Activated naive CD4-positive, alpha-beta T cell (primary cell): ENCODE results near the gene PPFIA2.
"Not testable (repeated sequence)": the region's sequence is repeated elsewhere in the genome, so short reads cannot be mapped to it uniquely, and the experiment has no call there.

Experiments
- DNase-seq, 4 experiments: peaks; one replicate each; lab custom pipeline; 2025; lab: John Stamatoyannopoulos, UW

The PPFIA2 gene

GRCh38 chr12:81261508-81262207, 497.5 kb downstream of the PPFIA2 start:
- DNase-seq: no peak

DNA sequence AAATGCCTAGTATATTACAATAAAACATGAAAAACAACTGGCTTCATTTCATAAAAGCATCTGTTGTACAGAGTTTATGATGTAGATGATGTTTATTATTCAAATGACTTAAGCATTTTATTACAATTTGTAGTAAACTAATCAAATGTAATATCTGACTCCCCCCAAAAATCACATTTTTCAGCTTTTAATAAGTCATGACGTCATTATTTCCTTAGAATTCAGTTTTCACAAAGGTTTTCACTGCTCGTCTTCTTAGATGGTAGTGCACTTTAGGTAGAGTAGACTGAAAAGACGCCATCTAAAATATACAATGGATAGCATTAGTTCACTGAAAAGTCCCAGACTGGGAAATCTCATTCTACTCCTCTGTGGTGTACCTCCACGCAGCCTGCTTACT, 499.8 kb downstream of the PPFIA2 start:
- no peak for DNase-seq

- no peak for DNase-seq
Measured at GRCh38 chr12:81257947-81258551, 501.1 kb downstream of the PPFIA2 start.

- no peak for DNase-seq
Measured at GRCh38 chr12:81255947-81256346, 503.2 kb downstream of the PPFIA2 start.

DNA sequence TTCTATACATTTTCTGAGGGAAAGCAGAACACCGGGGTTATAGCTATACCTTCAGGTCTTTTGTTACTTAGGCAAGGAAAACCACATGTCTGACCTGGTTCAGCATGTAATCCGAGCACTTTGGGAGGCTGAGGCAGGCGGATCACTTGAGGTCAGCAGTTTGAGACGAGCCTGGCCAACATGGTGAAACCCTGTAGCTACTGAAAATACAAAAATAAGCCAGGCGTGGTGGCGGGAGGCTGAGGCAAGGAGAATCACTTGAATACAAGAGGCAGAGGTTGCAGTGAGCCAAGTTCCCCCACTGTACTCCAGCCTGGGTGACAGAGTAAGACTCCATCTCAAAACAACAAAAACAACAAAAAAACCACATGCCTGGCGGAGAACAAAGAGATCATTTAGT, 503.7 kb downstream of the PPFIA2 start:
- no peak for DNase-seq

DNA sequence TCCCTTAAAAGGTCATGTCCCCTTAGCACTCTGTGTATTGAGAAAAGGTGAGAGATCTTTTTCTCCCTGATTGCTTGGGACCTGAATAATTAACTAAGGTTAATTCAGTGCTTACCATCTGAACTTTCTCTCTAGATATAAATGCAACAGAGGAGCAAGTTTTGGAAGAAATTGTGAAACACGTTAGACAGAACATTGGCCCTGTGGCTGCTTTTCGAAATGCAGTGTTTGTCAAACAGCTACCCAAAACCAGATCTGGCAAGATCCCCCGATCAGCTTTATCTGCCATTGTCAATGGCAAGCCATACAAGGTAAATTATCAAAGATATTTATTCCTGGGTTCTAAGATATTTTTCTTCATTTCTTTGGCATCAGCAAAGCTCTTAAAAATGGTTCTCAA, 505.8 kb downstream of the PPFIA2 start:
- DNase-seq: no peak

DNA sequence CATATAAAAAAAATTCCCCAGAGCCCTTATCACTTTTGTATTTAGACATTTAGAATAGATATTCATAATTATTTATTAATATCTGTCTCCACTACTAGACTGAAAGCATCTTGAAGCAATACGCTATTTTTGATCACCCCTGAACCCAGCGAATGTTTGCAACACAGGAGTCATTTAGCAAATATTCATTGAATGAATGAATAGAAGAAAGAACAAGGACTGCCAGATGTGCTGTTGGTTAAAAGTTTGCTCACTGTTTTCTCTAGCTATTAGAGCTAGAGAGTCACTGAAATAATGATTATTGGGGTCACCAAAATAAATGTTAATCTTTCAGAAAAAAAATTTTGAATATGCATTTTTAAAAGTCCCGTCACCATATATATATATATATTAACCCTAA, 506.9 kb downstream of the PPFIA2 start:
- DNase-seq: no peak

GRCh38 chr12:81249976-81250375, 509.2 kb downstream of the PPFIA2 start:
- DNase-seq: no peak

DNA sequence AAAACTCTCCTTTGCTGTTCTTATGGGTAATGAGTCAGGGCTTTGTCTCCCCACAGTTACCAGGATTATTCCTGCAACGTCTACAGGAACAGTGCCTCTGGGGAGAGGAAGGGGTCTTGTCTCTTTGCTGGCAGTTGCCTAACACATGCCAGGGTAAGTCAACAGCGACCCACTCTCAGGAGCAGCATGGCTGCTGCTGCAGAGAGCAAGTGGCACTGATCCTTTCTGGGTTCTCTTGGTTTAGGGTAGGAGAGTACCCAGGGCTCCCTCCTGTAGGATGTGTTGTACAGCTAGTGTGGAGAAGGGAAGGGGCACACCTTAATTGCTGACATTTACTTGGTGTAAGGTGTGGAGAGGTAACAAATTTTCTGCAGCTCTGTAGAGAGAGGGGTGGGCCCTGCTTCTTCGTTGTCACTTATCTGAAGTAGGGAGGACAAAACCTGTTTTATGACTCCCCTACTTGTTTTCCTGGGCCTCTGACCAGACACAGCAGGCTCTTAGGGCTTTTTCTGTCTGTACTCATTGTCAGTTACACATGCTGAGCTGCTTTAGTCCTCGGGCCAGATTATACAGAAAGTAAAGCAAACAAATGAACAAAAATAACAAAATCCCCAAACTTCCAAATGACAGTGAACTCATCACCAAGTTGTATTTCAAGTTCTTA, 513.1 kb downstream of the PPFIA2 start:
- no peak for DNase-seq

DNA sequence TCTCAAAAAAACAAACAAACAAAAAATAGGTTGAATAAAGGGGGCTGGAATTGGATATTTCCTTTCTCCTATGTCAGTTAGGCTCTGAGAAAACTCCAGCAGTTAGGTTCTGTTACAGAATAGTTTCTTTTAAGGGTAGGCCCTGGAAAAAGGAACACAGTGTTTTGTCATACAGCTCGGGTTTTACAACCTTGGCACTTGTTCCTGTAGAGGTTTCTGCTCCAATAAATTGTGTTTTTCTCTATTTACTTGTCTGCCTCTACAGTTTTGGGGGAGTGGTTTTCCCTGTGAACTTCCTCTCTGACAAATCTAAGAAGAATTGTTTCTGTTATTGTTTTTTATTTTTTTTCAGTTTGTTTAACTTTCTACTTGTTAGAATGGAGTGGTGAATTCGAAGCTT, 513.7 kb downstream of the PPFIA2 start:
- DNase-seq: no peak

DNA sequence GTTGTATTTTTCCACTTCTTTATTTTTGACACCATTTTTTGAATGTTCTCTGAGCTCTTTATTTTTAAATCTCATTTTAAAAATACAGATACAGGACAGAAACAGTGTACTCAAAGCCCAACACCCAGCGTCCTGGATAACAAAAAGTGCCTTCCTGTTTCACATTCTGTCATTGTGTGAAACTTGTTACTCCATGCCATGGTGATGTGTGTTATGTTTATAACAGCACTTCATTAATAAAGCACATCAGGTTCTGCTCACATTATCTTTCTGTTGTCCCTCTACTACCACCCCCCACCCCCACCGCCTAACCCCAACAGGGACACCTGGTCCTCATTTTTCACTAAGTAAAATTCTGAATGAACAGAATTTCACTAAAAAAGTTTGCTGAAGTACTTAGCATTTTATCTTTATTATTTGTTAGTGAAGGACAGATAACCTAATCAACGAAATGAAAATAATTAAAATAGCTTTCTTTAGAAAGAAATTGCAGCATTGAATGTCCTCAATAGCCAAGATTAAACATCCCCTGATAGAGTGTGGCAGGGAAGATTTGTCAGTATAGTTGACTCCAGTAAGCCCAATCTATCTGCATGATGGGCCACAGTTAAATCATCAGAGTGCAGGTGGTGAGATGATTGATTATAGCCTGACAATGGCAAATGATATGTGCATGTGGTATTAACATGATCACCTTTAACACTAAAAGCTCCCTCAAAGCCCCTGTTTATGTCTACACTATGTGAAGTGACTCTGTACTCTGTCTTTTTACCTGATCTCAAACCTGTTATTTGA, 527.4 kb downstream of the PPFIA2 start:
- no peak for DNase-seq

GRCh38 chr12:81229759-81230158, 529.4 kb downstream of the PPFIA2 start:
- no peak for DNase-seq

DNA sequence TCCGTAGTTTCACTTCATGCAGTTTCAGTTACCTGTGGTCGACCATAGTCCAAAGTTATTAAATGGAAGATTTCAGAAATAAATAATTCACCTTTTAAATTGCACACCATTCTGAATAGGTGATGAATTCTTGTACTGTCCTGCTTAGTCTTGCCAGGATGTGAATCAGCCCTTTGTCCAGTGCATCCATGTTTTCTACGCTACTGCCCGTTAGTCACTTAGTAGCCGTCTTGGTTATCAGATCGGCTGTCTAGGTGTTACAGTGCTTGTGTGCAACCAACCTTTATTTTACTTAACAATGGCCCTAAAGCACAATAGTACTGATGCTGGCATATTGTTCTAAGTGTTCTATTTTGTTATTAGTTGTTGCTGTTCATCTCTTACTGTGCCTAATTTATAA, 534.5 kb downstream of the PPFIA2 start:
- no peak for DNase-seq

DNA sequence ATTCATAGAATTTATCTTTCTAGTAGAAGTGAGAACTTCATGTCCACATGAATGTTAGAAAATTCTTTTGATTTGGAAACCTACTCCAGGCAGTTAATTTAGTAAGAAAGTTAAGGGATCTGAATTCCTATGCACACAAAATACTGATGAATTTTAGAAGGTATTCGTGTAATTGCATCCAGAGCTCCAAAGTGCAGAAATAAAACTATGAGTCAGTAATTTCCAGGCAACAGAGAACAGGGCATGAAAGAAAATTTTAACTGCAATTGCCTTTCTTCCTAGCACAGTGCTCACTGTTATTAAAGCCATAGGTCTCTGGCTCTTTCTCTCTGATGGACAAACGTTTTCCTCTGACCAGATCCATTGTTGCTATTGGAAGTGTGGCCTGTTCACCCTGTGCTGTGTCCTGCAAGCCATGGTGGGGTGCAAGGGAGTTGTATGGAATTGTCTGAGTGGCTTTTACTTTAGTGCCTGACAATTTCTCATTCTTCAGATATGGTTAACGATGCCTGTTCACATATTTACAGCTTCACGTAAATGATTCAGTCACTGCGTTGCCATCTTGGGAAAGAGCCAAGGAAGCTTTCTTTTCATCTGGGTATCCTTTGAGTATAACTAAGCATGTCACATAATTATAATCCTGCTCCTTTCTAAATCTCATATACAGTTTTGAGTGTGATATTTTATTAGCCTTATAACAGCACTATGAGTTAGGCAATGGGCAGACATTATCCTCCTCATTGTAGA, 536.1 kb downstream of the PPFIA2 start:
- no peak for DNase-seq

- no peak for DNase-seq
Measured at GRCh38 chr12:81221681-81222080, 537.5 kb downstream of the PPFIA2 start.

GRCh38 chr12:81216739-81217138, 542.4 kb downstream of the PPFIA2 start:
- no peak for DNase-seq

GRCh38 chr12:81212996-81213696, 546.0 kb downstream of the PPFIA2 start:
- DNase-seq: no peak

DNA sequence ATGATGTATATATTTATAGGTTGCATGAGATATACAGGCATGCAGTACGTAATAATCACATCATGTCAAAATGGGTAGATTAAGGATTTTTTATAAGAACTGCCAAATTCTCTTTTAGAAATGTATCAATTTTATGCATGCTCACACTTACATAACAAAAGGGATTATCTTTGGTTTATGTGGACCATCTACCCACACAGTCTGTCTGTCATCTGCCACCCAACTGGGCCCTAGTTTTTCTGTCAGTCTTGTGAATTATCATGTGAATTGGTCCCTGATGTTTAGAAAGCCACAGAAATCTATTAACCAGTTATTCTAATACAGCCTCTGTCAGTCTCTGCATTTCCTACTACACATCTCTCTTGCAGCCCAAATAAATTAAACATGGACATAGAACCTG, 547.8 kb downstream of the PPFIA2 start:
- no peak for DNase-seq

DNA sequence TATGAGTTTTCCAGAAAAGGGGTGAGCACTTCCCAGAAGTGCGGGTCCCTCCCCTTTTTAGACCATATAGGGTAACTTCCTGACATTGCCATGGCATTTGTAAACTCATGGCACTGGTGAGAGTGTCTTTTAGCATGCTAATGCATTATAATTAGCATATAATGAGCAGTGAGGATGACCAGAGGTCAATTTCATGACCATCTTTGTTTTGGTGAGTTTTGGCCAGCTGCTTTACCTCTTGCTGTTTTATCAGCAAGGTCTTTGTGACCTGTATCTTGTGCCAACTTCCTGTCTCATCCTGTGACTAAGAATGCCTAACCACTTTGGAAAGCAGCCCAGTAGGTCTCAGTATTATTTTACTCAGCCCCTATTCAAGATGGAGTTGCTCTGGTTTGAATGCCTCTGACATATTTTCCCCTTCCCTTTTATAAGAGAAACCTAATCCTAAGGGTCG, 549.4 kb downstream of the PPFIA2 start:
- DNase-seq: not testable (repeated sequence)

GRCh38 chr12:81209012-81209411, 550.1 kb downstream of the PPFIA2 start:
- DNase-seq: no peak
